Thymus (tissue), 14 donors: ENCODE data around the gene THEMIS. TPM values are rescaled to one million over a fixed set of nuclear protein-coding genes. Genes with fewer than 3 reads are reported as not detected.

Experiments
- DNase-seq, 9 donors: peaks; one replicate each; pipeline ENCODE4 v3.0.0-alpha.2; 2013; ENCODE audit warnings: low spot score in 9 of 9, low read depth in 6 of 9, missing footprints in 1 of 9
- H3K27ac ChIP-seq, 2 donors: one replicate each; pipeline ENCODE4 v1.5.1; 2013; ENCODE audit warnings: control low read depth in 1 of 2, low read depth in 1 of 2, low read length in 1 of 2, mild to moderate bottlenecking in 1 of 2, moderate library complexity in 1 of 2
- H3K27me3 ChIP-seq, 2 donors: one replicate each; pipeline ENCODE4 v1.5.1; 2013; ENCODE audit warnings: low read length in 1 of 2; ENCODE audit not compliant: control insufficient read depth in 2 of 2, insufficient read depth in 1 of 2
- H3K36me3 ChIP-seq, 2 donors: one replicate each; pipeline ENCODE4 v1.5.1; 2013; ENCODE audit warnings: low read length in 1 of 2, mild to moderate bottlenecking in 1 of 2, moderate library complexity in 1 of 2; ENCODE audit not compliant: control insufficient read depth in 2 of 2, insufficient read depth in 2 of 2
- H3K4me1 ChIP-seq, 2 donors: one replicate each; pipeline ENCODE4 v1.5.1; 2013; ENCODE audit warnings: low read length in 2 of 2; ENCODE audit not compliant: control insufficient read depth in 2 of 2, insufficient read depth in 2 of 2
- H3K4me3 ChIP-seq, 2 donors: one replicate each; pipeline ENCODE4 v1.5.1; 2013; ENCODE audit warnings: low read length in 2 of 2, control low read depth in 1 of 2, mild to moderate bottlenecking in 1 of 2
- H3K9me3 ChIP-seq, 2 donors: one replicate each; pipeline ENCODE4 v1.5.1; 2013; ENCODE audit warnings: low read length in 1 of 2, mild to moderate bottlenecking in 1 of 2; ENCODE audit not compliant: control insufficient read depth in 2 of 2, insufficient read depth in 1 of 2
- WGBS: extraction: QIAGEN DNeasy Blood & Tissue Kit; methylation state at CpG from one replicate; pipeline ENCODE4 v1.1.7; 2013; 5-methylcytosine and 5-hydroxymethylcytosine counted together
- long read RNA-seq, 10 donors: transcript quantifications; one replicate each; lab custom pipeline, GENCODE V29; 2026
- polyA plus RNA-seq: library from polyadenylated mRNA; stranded (reverse); fragments of 200-250 nt; gene quantifications from one replicate; pipeline ENCODE4 v1.2.3, GENCODE V29; 2013
- total RNA-seq: library from RNA; stranded (reverse); fragments of 120-200 nt; gene quantifications from one replicate; pipeline ENCODE4 v1.2.4, GENCODE V29; 2013
- donor health status: healthy.

Gene THEMIS, protein sequence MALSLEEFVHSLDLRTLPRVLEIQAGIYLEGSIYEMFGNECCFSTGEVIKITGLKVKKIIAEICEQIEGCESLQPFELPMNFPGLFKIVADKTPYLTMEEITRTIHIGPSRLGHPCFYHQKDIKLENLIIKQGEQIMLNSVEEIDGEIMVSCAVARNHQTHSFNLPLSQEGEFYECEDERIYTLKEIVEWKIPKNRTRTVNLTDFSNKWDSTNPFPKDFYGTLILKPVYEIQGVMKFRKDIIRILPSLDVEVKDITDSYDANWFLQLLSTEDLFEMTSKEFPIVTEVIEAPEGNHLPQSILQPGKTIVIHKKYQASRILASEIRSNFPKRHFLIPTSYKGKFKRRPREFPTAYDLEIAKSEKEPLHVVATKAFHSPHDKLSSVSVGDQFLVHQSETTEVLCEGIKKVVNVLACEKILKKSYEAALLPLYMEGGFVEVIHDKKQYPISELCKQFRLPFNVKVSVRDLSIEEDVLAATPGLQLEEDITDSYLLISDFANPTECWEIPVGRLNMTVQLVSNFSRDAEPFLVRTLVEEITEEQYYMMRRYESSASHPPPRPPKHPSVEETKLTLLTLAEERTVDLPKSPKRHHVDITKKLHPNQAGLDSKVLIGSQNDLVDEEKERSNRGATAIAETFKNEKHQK
- total RNA-seq (71.3 TPM), polyA plus RNA-seq (17.2 TPM)
- long read RNA-seq, donor 1, partial matches to known transcripts, result 0 of 1 reads
- long read RNA-seq, donor 1, other reads (novel, unspliced or antisense), result 0 of 1 reads
- long read RNA-seq, donor 2, result 0 reads
- long read RNA-seq, donor 3, transcript THEMIS-201 (6 exons, 3,866 nt), result major isoform, 13 of 82 reads
- long read RNA-seq, donor 3, partial matches to known transcripts, result 67 of 82 reads
- long read RNA-seq, donor 3, other reads (novel, unspliced or antisense), result 0 of 82 reads
- long read RNA-seq, donor 4, partial matches to known transcripts, result 9 of 12 reads
- long read RNA-seq, donor 4, other reads (novel, unspliced or antisense), result 0 of 12 reads
- long read RNA-seq, donor 5, full-length matches to known transcripts, result 13 of 57 reads
- long read RNA-seq, donor 5, partial matches to known transcripts, result 44 of 57 reads
- long read RNA-seq, donor 5, other reads (novel, unspliced or antisense), result 0 of 57 reads
- long read RNA-seq, donor 6, transcript THEMIS-201 (6 exons, 3,866 nt), result major isoform, 10 of 41 reads
- long read RNA-seq, donor 6, partial matches to known transcripts, result 31 of 41 reads
- long read RNA-seq, donor 6, other reads (novel, unspliced or antisense), result 0 of 41 reads
- long read RNA-seq, donor 7, transcript THEMIS-206 (7 exons, 2,786 nt), result minor isoform, 5 of 64 reads
- long read RNA-seq, donor 7, transcript THEMIS-201 (6 exons, 3,866 nt), result major isoform, 26 of 64 reads
- long read RNA-seq, donor 7, partial matches to known transcripts, result 33 of 64 reads
- long read RNA-seq, donor 7, other reads (novel, unspliced or antisense), result 0 of 64 reads
- long read RNA-seq, donor 8, partial matches to known transcripts, result 6 of 10 reads
- long read RNA-seq, donor 8, other reads (novel, unspliced or antisense), result 0 of 10 reads
- long read RNA-seq, donor 9, full-length matches to known transcripts, result 15 of 32 reads
- long read RNA-seq, donor 9, partial matches to known transcripts, result 17 of 32 reads
- long read RNA-seq, donor 9, other reads (novel, unspliced or antisense), result 0 of 32 reads
- long read RNA-seq, donor 10, transcript THEMIS-201 (6 exons, 3,866 nt), result major isoform, 11 of 39 reads
- long read RNA-seq, donor 10, partial matches to known transcripts, result 25 of 39 reads
- long read RNA-seq, donor 10, other reads (novel, unspliced or antisense), result 0 of 39 reads

DNA sequence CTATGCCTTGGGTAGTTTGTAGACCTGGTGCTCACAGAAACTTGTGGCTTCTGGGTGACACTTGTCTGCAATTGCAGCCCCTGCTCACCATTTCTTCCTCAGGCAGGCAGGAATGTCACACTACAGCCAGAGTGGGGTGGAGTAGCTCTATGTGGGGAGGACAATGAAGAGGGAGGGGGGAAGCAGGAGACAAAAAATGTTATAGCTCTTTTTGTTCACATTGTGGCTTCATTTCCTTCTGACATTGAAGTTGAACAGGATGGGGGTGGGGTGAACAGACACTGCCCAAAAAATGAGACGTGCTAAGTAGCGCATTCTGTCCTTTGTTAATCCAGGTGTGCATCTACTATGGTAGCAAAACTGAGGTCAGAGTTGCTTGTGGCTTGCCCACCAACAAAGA lies at the start of gene THEMIS:
THEMIS (minus strand) TSS at position 124 of the 400 bp plus-strand sequence. CDS start 126 bp downstream, outside the sequence.
- H3K27me3 ChIP-seq, result no peaks in the 10 kb centered on the region
- peak within 1 kb of the TSS; percentile 94 to 97 for H3K27ac ChIP-seq
- peak; percentile 67 to 95 (median 86) for DNase-seq
- H3K4me1 ChIP-seq, result peaks cover 7 to 26% of the 10 kb centered on the region in 2 donors
- H3K36me3 ChIP-seq, result no peaks in the 10 kb centered on the region
- peak within 1 kb of the TSS; percentile 84 to 92 for H3K4me3 ChIP-seq
- no peaks in the 10 kb centered on the region for H3K9me3 ChIP-seq
- 4% methylated on average over 2 of the region's 2 CpGs for WGBS

DNA sequence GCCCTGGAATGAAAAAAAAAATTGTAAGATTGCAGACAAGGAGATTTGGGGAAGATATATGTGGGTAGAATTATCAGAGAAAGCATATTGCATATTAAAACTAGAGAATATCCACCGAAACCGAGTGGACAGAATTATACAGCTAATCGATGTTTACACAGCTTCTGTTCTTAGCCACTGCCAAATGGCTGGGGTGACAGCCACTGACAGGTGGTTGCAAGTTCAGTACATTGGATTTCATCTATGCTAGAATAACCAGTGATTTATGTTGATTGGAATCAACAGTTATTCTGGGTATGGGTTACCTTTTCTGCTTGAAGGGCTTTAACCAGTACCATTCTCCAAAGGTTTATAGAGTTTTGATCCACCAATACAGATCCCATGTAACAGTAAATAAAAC lies 48.4 kb upstream of the THEMIS start:
- DNase-seq, result no peak
- WGBS, result 97% methylated on average over 3 of the region's 3 CpGs
- H3K27ac ChIP-seq, result no peak overlapping the region
- H3K27me3 ChIP-seq, result no peaks in the 10 kb centered on the region
- no peaks in the 10 kb centered on the region for H3K9me3 ChIP-seq
- no peaks in the 10 kb centered on the region for H3K36me3 ChIP-seq
- H3K4me1 ChIP-seq, result peaks cover 26 to 32% of the 10 kb centered on the region in 2 donors
- no peak overlapping the region for H3K4me3 ChIP-seq

DNA sequence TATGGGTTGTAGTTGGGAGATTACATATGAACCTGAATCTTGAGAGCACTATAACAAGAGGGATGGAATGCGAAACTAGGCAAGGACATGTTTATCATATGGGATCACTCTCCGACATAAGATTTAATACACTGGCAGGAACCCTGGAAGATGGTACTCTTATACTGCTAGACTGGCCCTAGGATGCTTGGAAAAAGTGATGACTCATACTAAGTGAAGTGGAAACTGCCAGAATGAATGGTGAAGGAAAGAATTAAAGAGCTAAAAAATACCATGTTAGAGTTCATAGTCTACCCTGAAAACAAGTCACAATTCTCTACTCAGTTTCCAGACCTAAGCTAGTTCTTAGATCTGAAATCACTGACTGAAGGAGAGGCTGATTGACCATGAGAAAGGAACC lies 45.5 kb upstream of the THEMIS start:
- H3K27ac ChIP-seq, result no peak overlapping the region
- H3K9me3 ChIP-seq, result no peaks in the 10 kb centered on the region
- over 99% methylated on average over 2 of the region's 2 CpGs for WGBS
- H3K36me3 ChIP-seq, result no peaks in the 10 kb centered on the region
- no peaks in the 10 kb centered on the region for H3K27me3 ChIP-seq
- H3K4me3 ChIP-seq, result no peak overlapping the region
- H3K4me1 ChIP-seq, result peaks cover 12% of the 10 kb centered on the region in 2 donors
- DNase-seq, result no peak

DNA sequence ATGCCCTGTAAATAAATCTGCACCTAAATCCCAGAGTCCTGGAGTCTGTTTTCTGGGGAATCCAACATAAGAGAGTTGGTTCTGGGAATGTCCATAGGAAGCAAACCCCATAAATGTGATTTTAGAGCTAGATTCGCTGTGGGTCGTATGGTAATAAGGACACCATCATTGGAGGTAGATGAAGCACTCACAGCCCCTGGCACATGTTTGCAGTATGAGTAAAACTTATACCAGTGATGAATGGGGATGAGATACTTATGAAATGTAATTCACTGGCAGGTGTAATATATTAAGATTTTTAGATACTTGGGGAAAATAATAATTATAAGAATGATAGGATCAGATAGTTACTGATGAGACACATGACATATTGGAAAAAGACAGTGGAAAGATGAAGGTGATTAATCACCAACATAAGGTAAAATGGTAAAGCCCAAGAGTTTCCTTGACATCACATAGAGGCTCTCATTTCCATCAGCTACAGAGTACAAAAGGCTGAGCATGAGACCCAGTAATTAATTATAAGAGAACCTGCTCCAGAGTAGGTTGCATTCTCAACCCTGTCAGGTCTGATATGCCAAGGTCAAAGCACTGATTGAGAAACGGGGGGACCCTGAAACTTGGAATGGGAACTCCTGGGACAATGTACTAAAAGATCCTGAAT lies 44.7 kb upstream of the THEMIS start:
- Histone ChIP-seq H3K27ac (no peak overlapping the region), H3K27me3 (no peaks in the 10 kb centered on the region), H3K36me3 (no peaks in the 10 kb centered on the region), H3K9me3 (no peaks in the 10 kb centered on the region), H3K4me3 (no peak overlapping the region), H3K4me1 (peaks cover 6% of the 10 kb centered on the region in 2 donors)
- WGBS, result 97% methylated on average over 3 of the region's 3 CpGs
- no peak for DNase-seq

DNA sequence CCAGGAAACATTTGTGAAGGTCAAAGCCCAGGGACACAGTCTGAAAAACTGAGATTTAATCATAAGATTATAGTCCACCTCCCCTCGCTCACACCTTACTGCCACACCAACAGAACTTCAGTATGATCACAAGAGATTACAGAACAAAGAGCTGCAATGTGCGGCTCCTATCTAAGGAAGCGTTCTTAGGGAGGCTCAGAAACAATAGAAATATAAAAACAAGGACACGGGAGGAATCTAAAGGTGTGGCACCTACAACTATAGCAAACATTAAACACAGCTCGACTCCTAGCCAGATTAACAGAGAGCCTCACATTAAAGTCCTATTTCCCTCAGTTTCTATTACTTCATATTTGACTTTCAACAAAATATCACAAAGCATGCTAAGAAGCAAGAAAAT lies 40.4 kb upstream of the THEMIS start:
- H3K27me3 ChIP-seq, result no peaks in the 10 kb centered on the region
- H3K9me3 ChIP-seq, result no peaks in the 10 kb centered on the region
- 92% methylated on average over 5 of the region's 5 CpGs for WGBS
- no peak overlapping the region for H3K27ac ChIP-seq
- H3K4me1 ChIP-seq, result peaks cover 0 to 4% of the 10 kb centered on the region in 2 donors
- H3K4me3 ChIP-seq, result no peak overlapping the region
- DNase-seq, result no peak
- H3K36me3 ChIP-seq, result no peaks in the 10 kb centered on the region

DNA sequence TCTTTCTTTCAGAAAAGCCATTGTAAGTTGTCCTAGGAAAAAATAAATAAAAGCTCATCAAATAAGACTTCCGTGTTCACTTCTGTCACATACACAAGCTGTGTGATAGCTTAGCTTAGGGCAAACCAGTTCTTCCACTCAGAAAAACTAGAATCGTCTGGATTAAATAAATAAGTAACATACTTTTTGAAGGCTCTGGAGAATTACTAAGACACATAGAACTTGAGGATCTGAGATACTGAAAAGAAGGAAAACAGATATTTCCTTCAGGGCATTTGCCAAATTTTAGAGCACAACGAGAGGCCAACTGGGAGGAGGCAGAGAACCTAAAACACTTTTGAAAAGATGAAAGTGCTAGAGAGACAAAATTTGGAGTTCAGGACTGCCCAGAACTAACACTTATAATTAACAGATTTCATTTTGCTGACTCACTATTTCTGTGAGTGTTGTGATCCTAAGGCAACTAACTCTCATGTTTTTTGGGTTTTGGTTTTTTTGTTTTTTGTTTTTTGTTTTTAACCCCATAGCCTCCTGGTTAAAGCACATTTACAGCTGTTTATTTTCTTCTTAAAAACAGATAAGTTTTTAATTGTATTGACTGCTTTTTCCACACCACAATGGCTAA lies 38.7 kb upstream of the THEMIS start:
- no peaks in the 10 kb centered on the region for H3K36me3 ChIP-seq
- H3K9me3 ChIP-seq, result no peaks in the 10 kb centered on the region
- no peak overlapping the region for H3K4me3 ChIP-seq
- H3K27ac ChIP-seq, result no peak overlapping the region
- 78% methylated on average over 3 of the region's 3 CpGs for WGBS
- DNase-seq, result no peak
- no peaks in the 10 kb centered on the region for H3K27me3 ChIP-seq
- peaks cover 0 to 4% of the 10 kb centered on the region in 2 donors for H3K4me1 ChIP-seq

DNA sequence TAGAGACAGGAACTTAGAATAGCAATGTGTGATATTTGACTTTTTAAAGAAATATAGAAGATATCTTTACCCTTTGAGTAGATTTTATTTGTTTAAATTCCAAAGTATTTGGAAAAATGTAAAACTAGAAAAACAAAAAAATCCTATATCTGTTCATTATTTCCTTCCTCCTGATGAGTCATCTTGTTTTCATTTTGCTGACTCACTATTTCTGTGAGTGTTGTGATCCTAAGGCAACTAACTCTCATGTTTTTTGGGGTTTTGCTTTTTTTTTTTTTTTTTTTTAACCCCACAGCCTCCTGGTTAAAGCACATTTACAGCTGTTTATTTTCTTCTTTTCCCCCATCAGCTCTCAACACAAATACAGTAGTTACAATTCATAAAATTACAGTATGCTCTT lies 37.8 kb upstream of the THEMIS start:
- H3K27ac ChIP-seq, result no peak overlapping the region
- H3K9me3 ChIP-seq, result no peaks in the 10 kb centered on the region
- H3K4me1 ChIP-seq, result peaks cover 0 to 4% of the 10 kb centered on the region in 2 donors
- no peaks in the 10 kb centered on the region for H3K27me3 ChIP-seq
- peak in 2 of 9 donors; percentile 23 to 61 for DNase-seq
- no peak overlapping the region for H3K4me3 ChIP-seq
- no peaks in the 10 kb centered on the region for H3K36me3 ChIP-seq
